Activated CD4-positive, alpha-beta memory T cell treated with anti-CD3 and anti-CD28 coated beads, Interleukin-2, amount 10 ng/mL, durations not matched to agents 7 days and 5 days (primary cell): ENCODE data around the gene GPR152. TPM values are rescaled to one million over a fixed set of nuclear protein-coding genes. Genes with fewer than 3 reads are reported as not detected.
A peak's percentile ranks its signal among the peaks of the same experiment; 100 is the strongest.

ENCODE experiments used
- CTCF ChIA-PET: fragments of 350-600 bp; sonication (Branson Sonifier 250); formaldehyde crosslinking; loops from one replicate; lab custom pipeline; 2021; ENCODE audit warnings: antibody characterized with exemption, inconsistent platforms; lab: Charles Lee
- POLR2A ChIA-PET: fragments of 350-600 bp; sonication (Branson Sonifier 250); formaldehyde crosslinking; loops from one replicate; lab custom pipeline; 2021; ENCODE audit warnings: antibody characterized with exemption; lab: Charles Lee
- DNase-seq: peaks from one replicate; pipeline ENCODE4 v3.0.0-alpha.2; 2020
- H3K27ac Mint-ChIP-seq: one replicate; pipeline ENCODE4 v1.8.0; 2021; ENCODE audit warnings: mild to moderate bottlenecking, mixed read lengths
- H3K27me3 Mint-ChIP-seq: one replicate; pipeline ENCODE4 v1.8.0; 2021; ENCODE audit warnings: mixed read lengths
- H3K36me3 Mint-ChIP-seq: one replicate; pipeline ENCODE4 v1.8.0; 2021; ENCODE audit warnings: low read depth, mixed read lengths
- H3K4me1 Mint-ChIP-seq: one replicate; pipeline ENCODE4 v1.8.0; 2021; ENCODE audit warnings: mixed read lengths
- H3K4me3 Mint-ChIP-seq: one replicate; pipeline ENCODE4 v1.8.0; 2021; ENCODE audit warnings: mild to moderate bottlenecking, mixed read lengths
- H3K9me3 Mint-ChIP-seq: one replicate; pipeline ENCODE4 v1.8.0; 2021; ENCODE audit warnings: mixed read lengths
- total RNA-seq, 2 experiments: library from RNA; stranded (reverse); gene quantifications; one replicate each; pipeline ENCODE4 v1.2.3, GENCODE V29; 2021

The GPR152 gene
- total RNA-seq, 2 experiments from 2014 or later, result not detected

DNA sequence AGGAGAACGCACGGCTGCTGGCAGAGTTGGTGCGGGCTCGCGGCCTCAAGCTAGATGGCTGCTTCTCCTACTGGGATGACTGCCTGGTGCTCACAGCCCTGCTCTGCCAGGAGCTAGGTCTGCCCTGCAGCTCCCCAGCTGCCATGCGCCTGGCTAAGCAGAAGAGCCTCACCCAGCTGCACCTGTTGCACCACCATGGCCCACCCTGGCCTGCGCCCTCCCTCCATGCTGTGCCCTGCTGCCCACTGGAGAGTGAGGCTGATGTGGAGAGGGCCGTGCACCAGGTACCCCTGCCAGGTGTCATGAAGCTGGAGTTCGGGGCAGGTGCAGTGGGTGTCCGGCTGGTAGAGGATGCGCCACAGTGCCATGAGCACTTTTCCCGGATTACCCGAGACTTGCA lies 29.1 kb downstream of the GPR152 start:
- Mint-ChIP-seq H3K4me3 (no peak overlapping the region), H3K36me3 (no peaks in the 10 kb centered on the region), H3K27ac (no peak overlapping the region), H3K27me3 (no peaks in the 10 kb centered on the region), H3K4me1 (peaks cover 48% of the 10 kb centered on the region), H3K9me3 (no peaks in the 10 kb centered on the region)
- CTCF ChIA-PET, result interaction anchor here (1.0 kb wide), 1 partner anchor 22 kb away, joined by 5 read pairs; the partner anchor contains the start of gene PPP1CA
- DNase-seq, result no peak
- POLR2A ChIA-PET, result interaction anchor here (1.2 to 4.5 kb wide), 4 partner anchors 11 to 22 kb away, joined by 3 to 25 read pairs (median 12); partner anchors contain the start of genes PPP1CA and PTPRCAP

DNA sequence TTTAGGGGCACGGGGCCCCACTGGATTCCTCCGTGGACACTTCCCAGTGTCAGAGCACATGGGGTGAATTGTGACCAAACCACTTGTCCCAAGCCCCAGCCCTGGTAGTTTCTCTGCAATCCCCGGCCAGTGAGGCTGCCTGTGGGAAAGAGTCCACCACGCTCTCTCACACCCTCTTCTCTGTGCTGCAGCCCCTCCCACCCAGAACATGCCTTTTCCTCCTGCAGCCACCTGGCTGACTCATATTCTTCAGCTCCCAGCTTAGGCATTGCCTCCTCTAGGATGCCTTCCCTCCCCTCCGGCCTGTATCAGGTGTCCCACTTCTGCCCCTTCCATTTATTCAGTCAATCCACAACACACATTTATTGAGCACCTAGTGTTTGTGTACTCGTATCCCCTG lies 29.6 kb downstream of the GPR152 start:
- POLR2A ChIA-PET, result interaction anchor here (1.2 to 4.5 kb wide), 4 partner anchors 10 to 22 kb away, joined by 3 to 25 read pairs (median 12); partner anchors contain the start of genes PPP1CA and PTPRCAP
- no peaks in the 10 kb centered on the region for H3K27me3 Mint-ChIP-seq
- no peaks in the 10 kb centered on the region for H3K9me3 Mint-ChIP-seq
- H3K36me3 Mint-ChIP-seq, result no peaks in the 10 kb centered on the region
- CTCF ChIA-PET, result interaction anchor here (1.0 kb wide), 1 partner anchor 21 kb away, joined by 5 read pairs; the partner anchor contains the start of gene PPP1CA
- H3K4me1 Mint-ChIP-seq, result peaks cover 51% of the 10 kb centered on the region
- DNase-seq, result no peak
- no peak overlapping the region for H3K4me3 Mint-ChIP-seq
- H3K27ac Mint-ChIP-seq, result no peak overlapping the region

DNA sequence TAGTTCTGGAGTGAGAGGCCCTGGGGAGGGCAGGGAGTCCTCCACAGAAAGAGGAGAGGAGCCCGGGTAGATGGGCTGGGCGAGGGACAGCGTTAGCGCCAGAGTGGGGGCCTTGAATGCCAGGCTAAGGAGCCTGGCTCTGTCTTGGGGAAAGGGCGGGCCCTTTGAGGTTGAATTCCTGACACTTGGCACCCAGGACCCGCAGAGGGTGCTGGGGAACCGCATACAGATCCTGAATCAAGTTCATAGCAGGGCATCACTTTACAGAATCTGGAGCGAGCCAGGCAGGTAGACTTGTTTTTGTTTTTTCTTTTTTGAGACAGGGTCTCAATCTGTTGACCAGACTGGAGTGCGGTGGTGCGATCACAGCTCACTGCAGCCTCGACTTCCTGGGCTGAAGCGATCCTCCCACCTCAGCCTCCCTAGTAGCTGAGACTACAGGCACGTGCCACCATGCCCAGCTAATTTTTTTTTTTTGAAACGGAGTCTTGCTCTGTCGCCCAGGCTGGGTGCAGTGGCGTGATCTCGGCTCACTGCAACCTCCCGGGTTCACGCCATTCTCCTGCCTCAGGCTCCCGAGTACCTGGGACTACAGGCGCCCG lies 31.0 kb downstream of the GPR152 start:
- Mint-ChIP-seq H3K9me3 (no peaks in the 10 kb centered on the region), H3K27ac (no peak overlapping the region), H3K4me3 (peak overlapping the region; percentile 45), H3K36me3 (no peaks in the 10 kb centered on the region), H3K27me3 (peaks cover 6% of the 10 kb centered on the region), H3K4me1 (peaks cover 49% of the 10 kb centered on the region)
- DNase-seq, result no peak
- POLR2A ChIA-PET, result interaction anchor here (2.5 to 11.7 kb wide), 5 partner anchors 10 to 19 kb away, joined by 16 to 155 read pairs (median 66); partner anchors contain the start of genes PPP1CA, PTPRCAP and TBC1D10C
- CTCF ChIA-PET, result no interaction called here

DNA sequence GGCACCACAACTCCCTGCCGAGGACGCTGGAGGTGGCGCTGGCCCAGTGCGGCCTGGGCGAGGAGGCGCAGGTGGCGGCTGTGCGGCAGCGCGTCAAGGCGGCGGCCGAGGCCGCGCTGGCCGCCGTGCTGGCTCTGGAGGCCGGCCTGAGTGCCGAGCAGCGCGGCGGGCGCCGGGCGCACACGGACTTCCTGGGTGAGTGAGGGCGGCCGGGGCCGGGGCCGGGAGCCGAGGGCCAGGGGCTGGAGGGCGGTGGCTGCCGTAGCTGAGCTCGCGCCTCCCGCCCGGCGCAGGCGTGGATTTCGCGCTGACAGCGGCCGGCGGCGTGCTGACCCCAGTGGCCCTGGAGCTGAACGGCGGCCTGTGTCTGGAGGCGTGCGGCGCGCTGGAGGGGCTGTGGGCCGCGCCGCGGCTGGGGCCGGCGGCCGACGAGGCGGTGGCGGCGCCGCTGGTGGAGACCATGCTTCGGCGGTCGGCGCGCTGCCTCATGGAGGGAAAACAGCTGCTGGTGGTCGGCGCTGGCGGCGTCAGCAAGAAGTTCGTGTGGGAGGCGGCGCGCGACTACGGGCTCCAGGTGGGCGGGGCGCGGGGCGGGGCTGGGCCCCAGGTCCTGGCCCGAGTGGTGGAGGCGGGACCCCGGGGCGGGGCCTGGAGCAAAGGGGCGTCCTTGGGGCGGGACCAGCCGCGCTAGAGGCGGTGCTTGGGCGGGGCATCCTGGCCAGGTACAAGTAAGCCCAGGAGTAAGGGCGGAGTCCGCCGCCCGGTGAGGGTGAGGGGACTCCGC lies 31.7 kb downstream of the GPR152 start:
- CTCF ChIA-PET, result interaction anchor here (0.5 to 1.5 kb wide), 4 partner anchors 16 to 990 kb away, joined by 3 to 9 read pairs (median 4); partner anchors contain the start of genes PPP1CA, PTPRCAP and TBC1D10C
- peaks cover 12% of the 10 kb centered on the region for H3K27me3 Mint-ChIP-seq

DNA sequence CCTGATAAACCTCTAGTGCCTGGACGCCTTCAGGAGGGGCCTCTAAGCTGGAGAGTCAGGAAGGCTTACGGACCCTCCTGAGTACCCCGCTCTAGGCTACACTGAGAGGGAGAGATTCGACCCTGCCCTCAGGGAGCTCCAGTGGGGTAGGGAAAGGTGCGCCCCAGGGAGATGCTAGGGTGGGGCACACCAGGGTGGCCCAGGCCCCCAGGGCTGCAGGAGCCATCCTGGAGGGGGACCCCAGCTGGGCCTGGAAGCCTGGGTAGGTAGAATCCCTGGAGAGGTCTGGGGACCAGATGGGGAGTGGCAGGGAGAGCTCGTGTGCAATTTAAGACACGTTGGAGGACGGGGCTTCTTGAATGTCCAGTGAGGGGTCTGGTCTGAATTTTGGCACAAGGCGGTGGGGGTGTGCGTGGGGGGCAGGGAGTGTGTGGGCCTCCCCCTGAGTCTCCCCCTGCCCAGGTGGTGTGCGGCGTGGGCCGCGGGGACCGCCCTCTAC lies 32.3 kb downstream of the GPR152 start:
- H3K27ac Mint-ChIP-seq, result no peak overlapping the region
- H3K27me3 Mint-ChIP-seq, result peaks cover 12% of the 10 kb centered on the region
- ChIA-PET CTCF (interaction anchor here (0.5 to 1.5 kb wide), 4 partner anchors 16 to 989 kb away, joined by 3 to 9 read pairs (median 4); partner anchors contain the start of genes PPP1CA, PTPRCAP and TBC1D10C), POLR2A (interaction anchor here (0.8 to 11.7 kb wide), 10 partner anchors 8 to 66 kb away, joined by 3 to 155 read pairs (median 19); partner anchors contain the start of genes AIP, POLD4, PPP1CA and PTPRCAP)
- peak overlapping the region; percentile 71 for H3K4me3 Mint-ChIP-seq
- DNase-seq, result no peak
- no peaks in the 10 kb centered on the region for H3K36me3 Mint-ChIP-seq
- H3K4me1 Mint-ChIP-seq, result peaks cover 53% of the 10 kb centered on the region
- no peaks in the 10 kb centered on the region for H3K9me3 Mint-ChIP-seq

More for the DNA sequence above, 31.7 kb downstream of the GPR152 start:
- no peaks in the 10 kb centered on the region for H3K9me3 Mint-ChIP-seq
- POLR2A ChIA-PET, result interaction anchor here (0.8 to 11.7 kb wide), 8 partner anchors 7 to 67 kb away, joined by 3 to 155 read pairs (median 22); partner anchors contain the start of genes POLD4, PPP1CA, PTPRCAP and RPS6KB2
- no peaks in the 10 kb centered on the region for H3K36me3 Mint-ChIP-seq
- DNase-seq, result peak; percentile 97
- H3K27ac Mint-ChIP-seq, result no peak overlapping the region
- peak overlapping the region; percentile 71 for H3K4me3 Mint-ChIP-seq
- H3K4me1 Mint-ChIP-seq, result peaks cover 56% of the 10 kb centered on the region

DNA sequence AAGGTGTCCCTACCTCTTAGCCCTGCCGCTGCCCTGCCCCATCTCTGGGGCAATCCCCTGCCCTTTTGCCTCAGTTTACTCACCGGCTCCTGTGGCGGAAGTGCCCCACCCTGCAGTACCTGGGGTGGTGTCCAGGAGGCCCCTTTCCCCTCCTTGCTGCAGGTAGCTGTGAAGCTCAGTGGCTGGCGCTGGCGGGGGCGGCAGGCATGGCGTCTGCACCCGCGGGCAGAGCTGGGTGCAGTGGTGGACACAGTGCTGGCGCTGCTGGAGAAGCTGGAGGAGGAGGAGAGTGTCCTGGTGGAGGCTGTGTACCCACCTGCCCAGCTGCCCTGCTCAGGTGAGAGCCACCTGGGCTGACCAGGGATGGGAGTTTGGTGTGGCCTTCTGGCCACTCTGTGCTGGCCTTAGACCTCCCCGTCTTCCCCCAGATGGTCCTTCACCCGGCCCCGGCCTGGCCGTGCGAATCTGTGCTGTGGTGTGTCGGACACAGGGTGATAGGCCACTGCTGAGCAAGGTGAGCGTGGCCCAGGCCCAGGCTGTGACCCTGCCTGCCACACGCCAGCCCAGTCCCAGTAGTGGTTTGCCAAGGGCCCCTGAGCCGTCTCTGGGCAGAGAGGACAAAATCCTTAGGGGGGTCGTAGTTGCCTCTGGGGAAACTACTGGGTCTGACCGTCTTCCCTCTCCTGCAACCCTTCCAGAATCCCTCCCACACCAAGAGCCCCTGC lies 33.0 kb downstream of the GPR152 start:
- H3K4me1 Mint-ChIP-seq, result peaks cover 47% of the 10 kb centered on the region
- no peaks in the 10 kb centered on the region for H3K36me3 Mint-ChIP-seq

DNA sequence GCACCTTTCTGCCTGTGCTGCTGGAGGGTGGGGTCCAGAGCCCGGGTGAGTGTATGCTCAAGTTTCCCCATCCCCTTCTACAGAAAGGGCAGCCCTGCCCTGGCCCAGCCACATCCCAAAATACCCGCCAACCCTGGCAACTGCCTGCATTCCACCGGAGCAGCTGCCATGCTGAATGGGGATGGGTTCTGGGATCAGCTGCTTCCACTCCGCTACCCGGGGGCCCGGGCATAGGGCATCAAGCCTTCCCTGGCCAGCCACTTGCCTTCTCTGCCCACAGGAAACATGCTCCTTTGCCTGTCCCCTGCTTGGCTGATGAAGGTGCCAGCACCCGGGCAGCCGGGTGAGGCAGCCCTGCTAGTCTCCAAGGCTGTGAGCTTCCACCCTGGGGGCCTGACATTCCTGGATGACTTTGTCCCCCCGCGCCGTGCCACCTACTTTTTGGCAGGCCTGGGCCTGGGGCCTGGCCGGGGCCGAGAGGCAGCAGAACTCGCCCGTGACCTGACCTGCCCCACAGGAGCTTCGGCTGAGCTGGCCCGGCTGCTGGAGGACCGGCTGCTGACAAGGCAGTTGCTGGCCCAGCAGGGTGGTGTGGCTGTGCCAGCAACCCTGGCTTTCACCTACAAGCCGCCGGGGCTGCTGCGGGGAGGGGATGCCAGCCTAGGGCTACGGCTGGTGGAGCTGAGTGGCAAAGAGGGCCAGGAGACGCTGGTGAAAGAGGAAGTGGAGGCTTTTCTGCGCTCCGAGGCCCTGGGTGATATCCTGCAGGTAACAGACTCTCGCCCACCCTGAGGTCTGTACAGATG lies 33.9 kb downstream of the GPR152 start:
- no peak overlapping the region for H3K27ac Mint-ChIP-seq
- H3K9me3 Mint-ChIP-seq, result no peaks in the 10 kb centered on the region
- H3K36me3 Mint-ChIP-seq, result no peaks in the 10 kb centered on the region
- ChIA-PET CTCF (interaction anchor here (0.6 to 2.5 kb wide), 4 partner anchors 15 to 87 kb away, joined by 3 to 10 read pairs (median 7); partner anchors contain the start of genes PPP1CA and TBC1D10C), POLR2A (interaction anchor here (0.6 to 11.7 kb wide), 11 partner anchors 9 to 130 kb away, joined by 3 to 155 read pairs (median 6); partner anchors contain the start of genes AIP, GPR152, POLD4 and PPP1CA)
- H3K4me1 Mint-ChIP-seq, result peaks cover 46% of the 10 kb centered on the region
- no peak overlapping the region for H3K4me3 Mint-ChIP-seq
- peaks cover 13% of the 10 kb centered on the region for H3K27me3 Mint-ChIP-seq
- no peak for DNase-seq

More for the DNA sequence above, 33.0 kb downstream of the GPR152 start:
- H3K9me3 Mint-ChIP-seq, result no peaks in the 10 kb centered on the region
- DNase-seq, result no peak
- ChIA-PET CTCF (interaction anchor here (0.6 to 2.0 kb wide), 5 partner anchors 10 to 39 kb away, joined by 3 to 10 read pairs (median 5); partner anchors contain the start of genes PPP1CA and TBC1D10C), POLR2A (interaction anchor here (0.6 to 11.7 kb wide), 13 partner anchors 8 to 131 kb away, joined by 3 to 155 read pairs (median 6); partner anchors contain the start of genes AIP, GPR152, POLD4 and PPP1CA)
- H3K4me3 Mint-ChIP-seq, result peak overlapping the region; percentile 17
- H3K27me3 Mint-ChIP-seq, result peaks cover 13% of the 10 kb centered on the region
- no peak overlapping the region for H3K27ac Mint-ChIP-seq

DNA sequence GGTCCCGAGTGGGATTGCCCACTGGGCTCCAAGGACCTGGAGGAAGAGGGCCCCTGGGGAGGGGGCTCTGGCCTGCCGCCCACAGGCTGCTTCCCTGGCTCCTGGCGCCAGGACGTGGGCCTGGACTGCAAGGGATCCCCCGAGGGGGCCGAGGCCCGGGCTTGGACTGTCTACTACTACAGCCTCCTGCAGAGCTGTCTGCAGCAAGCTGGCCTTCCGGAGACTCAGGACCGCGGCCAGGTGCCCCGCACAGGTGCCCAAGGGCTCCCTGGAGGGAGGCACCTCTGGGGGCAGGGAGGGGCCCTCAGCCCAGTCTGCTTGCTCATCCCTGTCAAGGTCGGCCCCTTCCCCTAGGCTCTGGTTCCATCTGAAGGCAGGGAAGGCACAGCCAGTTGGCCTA lies 35.1 kb downstream of the GPR152 start:
- no peak overlapping the region for H3K4me3 Mint-ChIP-seq
- H3K27me3 Mint-ChIP-seq, result peaks cover 17% of the 10 kb centered on the region
- no peak overlapping the region for H3K27ac Mint-ChIP-seq
- POLR2A ChIA-PET, result interaction anchor here (1.0 to 11.7 kb wide), 11 partner anchors 9 to 67 kb away, joined by 3 to 155 read pairs (median 6); partner anchors contain the start of genes AIP, GPR152, POLD4 and PPP1CA
- H3K36me3 Mint-ChIP-seq, result no peaks in the 10 kb centered on the region
- H3K4me1 Mint-ChIP-seq, result peaks cover 47% of the 10 kb centered on the region
- H3K9me3 Mint-ChIP-seq, result no peaks in the 10 kb centered on the region
- CTCF ChIA-PET, result interaction anchor here (2.0 to 2.5 kb wide), 2 partner anchors 14 to 16 kb away, joined by 10 read pairs; partner anchors contain the start of genes PPP1CA and TBC1D10C
- DNase-seq, result no peak

DNA sequence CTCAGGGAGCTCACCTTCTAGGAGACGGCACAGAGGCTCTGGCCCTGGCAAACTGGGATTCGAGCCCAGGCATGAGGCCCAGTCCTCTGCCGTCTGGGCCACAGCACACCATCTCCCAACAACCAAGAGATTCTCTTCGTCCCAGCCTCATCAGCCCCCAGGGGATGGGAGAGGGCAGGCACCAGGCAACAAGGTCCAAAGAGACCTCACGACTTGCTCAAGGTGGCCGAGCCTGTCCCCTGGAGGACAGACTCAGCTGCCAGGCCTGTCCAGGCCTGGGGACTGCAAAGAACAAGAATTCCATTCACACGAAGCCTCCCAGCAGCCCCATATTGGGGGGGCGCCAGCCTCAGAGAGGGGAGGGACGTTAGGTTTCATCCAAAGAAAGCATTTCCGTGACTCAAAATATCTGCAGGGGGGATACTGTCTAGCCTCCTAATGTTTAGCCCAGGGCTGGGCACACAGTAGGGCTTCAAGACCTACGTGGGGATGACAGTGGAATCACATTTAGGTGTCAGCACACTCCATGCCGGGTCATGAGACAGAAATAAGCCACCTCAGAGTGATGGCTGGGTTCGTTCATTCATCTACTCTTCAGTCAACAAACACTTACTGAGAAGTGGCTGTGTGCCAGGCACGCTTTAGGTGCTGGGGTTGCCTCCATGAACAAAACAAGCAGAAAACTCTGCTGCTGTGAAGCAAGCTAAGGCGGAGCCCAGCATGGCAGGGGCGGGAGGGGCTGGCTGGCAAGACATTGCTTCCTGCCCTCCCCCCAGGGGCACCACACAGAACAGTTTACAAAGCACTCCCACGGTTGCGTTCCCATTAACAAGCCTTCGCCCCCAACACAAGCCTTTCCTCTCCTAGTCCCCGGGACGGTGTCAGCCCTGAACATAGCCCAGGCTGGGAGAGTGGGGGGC lies 35.9 kb downstream of the GPR152 start:
- Mint-ChIP-seq H3K36me3 (no peaks in the 10 kb centered on the region), H3K27ac (peak overlapping the region; percentile 56), H3K4me3 (peak overlapping the region; percentile 38), H3K9me3 (no peaks in the 10 kb centered on the region), H3K4me1 (peaks cover 55% of the 10 kb centered on the region), H3K27me3 (peaks cover 17% of the 10 kb centered on the region)
- ChIA-PET POLR2A (interaction anchor here (1.0 to 11.7 kb wide), 8 partner anchors 9 to 68 kb away, joined by 3 to 155 read pairs (median 15); partner anchors contain the start of genes POLD4, PPP1CA, PTPRCAP and RPS6KB2), CTCF (interaction anchor here (2.5 kb wide), 1 partner anchor 13 kb away, joined by 10 read pairs; the partner anchor contains the start of gene TBC1D10C)
- DNase-seq, result peak; percentile 63
